Measurements from ENCODE around the gene C2CD2.

C2CD2 gene

GRCh38 chr21:41932191-41932575 is 21.6 kb downstream of the C2CD2 start:
- no peak for DNase-seq (ENCODE audit: low read depth)

- DNase-seq (ENCODE audit: low read depth) = no peak
Measured at GRCh38 chr21:41931041-41931451, 22.8 kb downstream of the C2CD2 start.

- DNase-seq (ENCODE audit: low read depth) = no peak
Measured at GRCh38 chr21:41929248-41929647, 24.6 kb downstream of the C2CD2 start.

GRCh38 chr21:41928621-41929220 is 25.1 kb downstream of the C2CD2 start:
- DNase-seq (ENCODE audit: low read depth) = no peak

- no peak for DNase-seq (ENCODE audit: low read depth)
Measured at GRCh38 chr21:41927727-41928409, 25.9 kb downstream of the C2CD2 start.

- DNase-seq (ENCODE audit: low read depth) = no peak
Measured at GRCh38 chr21:41926807-41927171, 27.0 kb downstream of the C2CD2 start.

GRCh38 chr21:41926117-41926806 is 27.6 kb downstream of the C2CD2 start:
- no peak for DNase-seq (ENCODE audit: low read depth)

GRCh38 chr21:41925767-41926116 is 28.1 kb downstream of the C2CD2 start:
- DNase-seq (ENCODE audit: low read depth) = no peak

- no peak for DNase-seq (ENCODE audit: low read depth)
Measured at GRCh38 chr21:41924368-41924754, 29.5 kb downstream of the C2CD2 start.

- no peak for DNase-seq (ENCODE audit: low read depth)
Measured at GRCh38 chr21:41923631-41924367, 30.0 kb downstream of the C2CD2 start.

GRCh38 chr21:41923186-41923585 is 30.6 kb downstream of the C2CD2 start:
- no peak for DNase-seq (ENCODE audit: low read depth)

- DNase-seq (ENCODE audit: low read depth) = no peak
Measured at GRCh38 chr21:41921021-41921420, 32.8 kb downstream of the C2CD2 start.

GRCh38 chr21:41920476-41920875 is 33.3 kb downstream of the C2CD2 start:
- no peak for DNase-seq (ENCODE audit: low read depth)

GRCh38 chr21:41919666-41920398 is 34.0 kb downstream of the C2CD2 start:
- no peak for DNase-seq (ENCODE audit: low read depth)

- no peak for DNase-seq (ENCODE audit: low read depth)
Measured at GRCh38 chr21:41918561-41919358, 35.1 kb downstream of the C2CD2 start.

GRCh38 chr21:41917531-41917930 is 36.3 kb downstream of the C2CD2 start:
- no peak for DNase-seq (ENCODE audit: low read depth)

- no peak for DNase-seq (ENCODE audit: low read depth)
Measured at GRCh38 chr21:41916888-41917433, 36.9 kb downstream of the C2CD2 start.

GRCh38 chr21:41914965-41915364 is 38.9 kb downstream of the C2CD2 start:
- no peak for DNase-seq (ENCODE audit: low read depth)

- no peak for DNase-seq (ENCODE audit: low read depth)
Measured at GRCh38 chr21:41914358-41914757, 39.5 kb downstream of the C2CD2 start.

GRCh38 chr21:41913230-41913629 is 40.6 kb downstream of the C2CD2 start:
- no peak for DNase-seq (ENCODE audit: low read depth)

GRCh38 chr21:41908829-41909228 is 45.0 kb downstream of the C2CD2 start:
- DNase-seq (ENCODE audit: low read depth) = no peak
